GM21423 (cell line): Measurements from ENCODE around the gene TTC39A.

Experiments used
- ATAC-seq: cut with Tn5 transposase; IDR thresholded peaks from one replicate; pipeline ENCODE4 v1.9.1; 2021; ENCODE audit warnings: mild to moderate bottlenecking, moderate library complexity; ENCODE audit not compliant: unreplicated experiment

Gene TTC39A

DNA sequence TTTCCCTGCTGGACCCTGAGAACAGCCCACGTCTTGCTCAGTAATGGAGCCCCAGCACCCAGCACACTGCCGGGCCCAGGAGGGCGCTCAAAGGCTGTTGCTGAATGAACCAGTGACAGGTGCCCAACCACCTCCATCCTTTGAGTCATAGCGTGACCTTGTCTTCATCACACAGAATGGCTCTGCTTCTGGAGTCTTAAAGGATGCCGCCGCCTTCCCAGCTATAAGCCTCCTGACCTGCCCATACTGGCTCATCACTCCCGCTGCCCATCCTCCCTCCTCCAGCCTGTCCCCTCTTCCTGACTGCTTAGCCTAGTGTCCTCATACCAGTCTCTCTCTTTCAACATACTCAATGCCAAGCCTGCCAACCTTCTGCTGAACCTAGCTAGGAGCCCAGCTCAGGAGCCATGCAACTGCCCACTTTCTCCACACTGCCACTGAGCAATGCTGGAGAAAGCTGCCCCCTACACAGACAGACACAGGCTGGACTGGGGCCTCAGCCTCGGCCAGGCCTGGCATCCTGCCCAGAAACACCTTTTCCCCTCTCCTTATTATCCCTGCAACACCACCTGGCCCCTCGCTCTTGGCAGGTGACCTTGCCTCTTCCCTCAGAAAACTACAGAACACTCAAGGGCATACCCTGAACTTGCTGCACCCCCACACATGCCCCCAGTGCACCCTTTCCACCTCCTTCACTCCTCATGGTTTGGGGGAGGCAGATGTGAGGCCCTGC lies 14.1 kb downstream of the TTC39A start:
- no peak for ATAC-seq

DNA sequence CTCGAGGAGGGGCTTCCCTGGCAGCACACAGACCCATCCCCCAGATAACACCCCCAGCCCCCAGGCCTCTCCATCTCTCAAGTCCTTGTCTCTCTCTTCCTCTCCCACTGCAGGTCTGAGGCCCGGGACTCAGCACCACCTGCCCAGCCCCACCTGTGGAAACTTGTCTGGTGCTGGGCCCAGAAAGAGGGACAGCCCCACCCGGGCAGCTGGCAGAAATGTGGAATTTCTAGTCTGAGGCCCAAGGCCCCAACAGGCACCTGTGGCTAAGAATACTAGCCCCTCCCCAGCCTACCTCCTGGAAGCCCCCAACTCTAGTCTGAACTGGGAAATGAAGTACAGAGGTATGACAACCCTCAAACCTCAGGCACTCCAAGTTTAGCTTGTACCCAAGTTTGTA lies 15.4 kb downstream of the TTC39A start:
- no peak for ATAC-seq

DNA sequence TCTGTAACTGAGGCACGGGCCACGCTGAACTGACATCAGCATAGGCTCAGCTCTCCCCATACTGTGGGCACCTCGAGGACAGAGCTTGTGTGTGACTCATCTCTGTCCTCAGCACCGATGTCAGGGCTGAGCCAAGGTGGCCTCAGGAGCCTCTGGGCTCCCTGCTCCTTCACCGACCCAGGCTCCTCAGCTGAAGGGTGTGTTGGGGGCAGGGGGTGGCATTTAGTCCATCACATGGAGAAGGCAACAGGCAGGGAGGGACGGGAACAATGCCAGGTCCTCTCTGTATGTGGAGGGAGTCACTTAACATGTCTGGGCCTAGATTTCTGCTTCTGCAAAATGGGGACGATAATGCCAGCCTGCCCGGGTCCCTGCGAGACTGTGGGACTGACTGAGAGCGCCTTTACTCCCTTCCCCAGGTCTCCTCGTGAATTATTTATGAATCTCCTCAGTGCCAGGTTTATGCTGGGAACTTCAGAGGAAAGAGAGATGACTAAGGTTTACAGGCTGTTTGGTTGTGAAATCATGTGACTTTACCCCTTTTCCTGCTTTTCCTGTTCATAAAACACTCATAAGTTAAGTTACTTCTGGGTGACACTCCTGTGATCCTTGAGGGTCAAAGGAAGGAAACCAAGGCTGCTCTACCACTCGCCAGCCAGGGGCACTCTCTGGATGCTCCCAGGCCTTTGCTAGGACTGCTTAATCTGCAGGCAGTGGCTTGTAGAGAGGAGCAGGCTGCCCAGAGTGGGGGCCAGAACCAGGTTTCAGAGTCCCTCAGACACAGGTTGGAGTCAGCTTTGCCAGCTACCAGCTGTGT lies 16.2 kb downstream of the TTC39A start:
- ATAC-seq = no peak

DNA sequence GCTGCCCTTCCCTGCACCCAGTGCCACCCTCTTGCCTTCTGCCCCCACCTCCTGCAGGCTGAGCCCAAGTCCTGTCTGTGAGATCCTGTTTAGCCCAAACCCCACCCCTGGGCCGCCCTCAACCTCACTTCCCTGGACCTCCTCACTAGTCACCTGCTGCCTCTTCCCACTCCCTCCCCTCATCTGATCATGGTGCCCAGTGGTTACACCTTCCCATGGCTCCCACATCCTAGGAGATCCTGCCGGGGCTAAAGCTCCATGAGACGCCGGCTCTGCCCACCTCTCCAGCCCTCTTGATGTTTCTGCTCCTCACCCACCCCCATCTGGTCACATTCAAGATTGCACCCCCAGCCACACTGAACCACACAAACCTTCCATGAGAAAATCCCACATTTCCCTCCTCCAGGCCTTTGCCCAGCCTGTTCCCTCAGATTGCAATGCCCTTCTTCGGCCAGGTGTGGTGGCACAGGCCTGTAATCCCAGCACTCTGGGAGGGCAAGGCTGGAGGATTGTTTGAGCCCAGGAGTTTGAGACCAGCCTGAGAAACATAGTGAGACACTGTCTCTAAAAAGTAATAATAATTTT lies 17.0 kb downstream of the TTC39A start:
- no peak for ATAC-seq

DNA sequence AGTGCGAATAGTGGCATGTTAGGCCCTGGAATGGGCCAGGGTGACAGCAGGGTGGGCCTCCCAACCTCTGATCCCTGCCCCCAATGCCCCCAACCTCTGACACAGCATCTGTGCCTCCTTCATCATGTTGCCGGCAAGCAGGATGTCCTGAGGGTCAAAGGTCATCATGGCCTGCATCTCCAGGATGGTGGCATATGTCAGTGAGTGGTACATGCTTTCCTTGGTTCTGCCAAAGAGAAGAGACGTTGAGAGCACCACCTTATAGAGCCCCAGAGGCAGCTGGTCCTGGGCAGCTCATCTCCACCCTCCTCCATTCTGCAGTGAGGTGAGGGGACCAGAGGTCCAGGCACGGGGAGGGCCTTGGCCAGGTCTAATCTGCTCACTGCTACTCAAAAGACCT lies 17.6 kb downstream of the TTC39A start:
- ATAC-seq = no peak

DNA sequence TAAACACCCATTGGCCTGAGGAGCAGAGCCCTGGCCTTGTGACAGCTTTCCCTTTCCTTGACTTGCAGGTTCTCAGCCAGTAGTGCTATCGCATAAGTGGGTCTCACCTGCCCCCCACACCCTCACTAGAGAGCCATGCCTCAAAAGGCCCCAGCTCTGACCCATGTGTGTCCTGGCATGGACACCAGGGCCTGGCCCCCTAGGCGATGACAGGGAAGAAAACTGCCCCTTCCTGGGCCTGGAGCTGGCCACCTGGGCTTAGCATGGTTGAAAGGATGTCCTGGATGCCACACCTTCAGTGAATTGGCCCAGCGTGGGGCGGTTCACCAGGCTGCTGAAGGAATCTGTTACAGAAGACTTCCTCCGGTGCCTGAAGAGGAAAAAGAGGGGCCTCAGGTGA lies 18.5 kb downstream of the TTC39A start:
- ATAC-seq = no peak

DNA sequence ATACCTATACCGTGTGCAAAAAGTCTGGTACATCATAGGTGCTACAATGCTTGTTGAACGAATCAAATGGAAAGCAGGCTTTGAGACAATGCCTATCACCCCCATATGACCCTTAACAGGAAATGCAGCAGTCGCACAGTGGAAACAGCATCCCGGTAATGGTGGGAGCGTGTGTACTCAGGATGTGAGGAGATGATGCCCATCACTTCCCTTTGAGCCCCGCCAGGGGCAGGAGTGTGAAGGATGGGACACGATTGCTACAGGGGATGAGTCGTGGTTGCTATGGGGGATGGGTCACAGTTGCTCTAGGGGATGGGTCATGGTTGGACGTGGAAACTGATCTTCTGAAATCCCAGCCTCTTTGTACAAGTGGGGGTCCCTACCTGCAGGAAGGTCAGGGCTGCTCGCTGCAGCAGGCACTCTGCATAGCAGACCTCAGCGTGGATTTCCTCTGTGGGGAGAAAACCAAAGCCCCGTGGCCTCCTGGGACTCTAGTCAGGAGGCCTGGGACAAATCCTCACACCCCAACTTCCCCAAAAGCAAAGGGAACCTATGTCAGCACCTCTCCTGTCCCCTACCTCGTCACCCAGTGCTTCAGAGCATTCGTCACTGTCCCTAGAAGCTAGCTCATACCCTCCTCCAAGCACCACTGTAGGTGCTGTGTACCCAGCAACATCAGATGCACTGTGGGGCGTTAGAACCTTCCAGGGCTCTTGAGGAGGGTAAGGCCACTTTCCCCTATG lies 19.3 kb downstream of the TTC39A start:
- ATAC-seq = no peak

DNA sequence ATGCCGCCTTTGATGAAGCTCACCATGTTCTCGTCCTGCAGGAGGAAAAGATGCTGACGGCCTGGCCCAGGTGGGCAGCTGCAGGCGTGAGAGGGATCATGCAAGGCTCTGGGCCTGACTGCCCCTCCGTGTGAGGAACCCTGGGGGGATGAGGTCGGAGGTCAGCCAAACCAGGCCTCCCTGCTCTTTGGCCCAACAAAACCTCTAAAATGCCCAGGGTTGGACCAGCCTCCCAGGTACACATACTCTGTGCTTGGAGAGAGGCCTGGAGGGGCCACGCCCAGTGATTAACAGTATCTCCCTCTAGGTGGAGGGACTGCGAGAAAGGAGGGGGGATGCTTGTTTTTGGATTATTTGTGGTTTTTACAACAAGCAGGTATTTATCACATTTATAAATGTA lies 21.1 kb downstream of the TTC39A start:
- ATAC-seq = no peak

DNA sequence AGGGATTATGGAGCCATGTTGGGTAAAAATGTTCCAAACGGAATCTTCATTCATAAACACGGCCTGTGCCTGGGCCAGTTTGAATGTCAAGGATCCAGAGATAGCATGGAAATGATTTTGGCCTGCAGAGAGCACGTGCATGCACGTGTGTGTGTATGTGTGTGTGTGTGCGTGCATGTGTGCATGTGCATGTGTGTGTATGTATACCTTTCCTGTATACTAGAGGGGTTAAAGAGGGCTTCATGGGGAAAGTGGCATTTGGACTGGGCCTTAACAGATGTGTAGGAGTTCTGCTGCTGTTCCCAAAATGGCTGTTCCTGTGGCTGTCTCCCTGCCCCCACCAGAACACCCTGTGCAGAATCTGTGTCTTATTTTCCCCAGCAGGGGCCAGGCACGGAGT lies 21.7 kb downstream of the TTC39A start:
- ATAC-seq = no peak

DNA sequence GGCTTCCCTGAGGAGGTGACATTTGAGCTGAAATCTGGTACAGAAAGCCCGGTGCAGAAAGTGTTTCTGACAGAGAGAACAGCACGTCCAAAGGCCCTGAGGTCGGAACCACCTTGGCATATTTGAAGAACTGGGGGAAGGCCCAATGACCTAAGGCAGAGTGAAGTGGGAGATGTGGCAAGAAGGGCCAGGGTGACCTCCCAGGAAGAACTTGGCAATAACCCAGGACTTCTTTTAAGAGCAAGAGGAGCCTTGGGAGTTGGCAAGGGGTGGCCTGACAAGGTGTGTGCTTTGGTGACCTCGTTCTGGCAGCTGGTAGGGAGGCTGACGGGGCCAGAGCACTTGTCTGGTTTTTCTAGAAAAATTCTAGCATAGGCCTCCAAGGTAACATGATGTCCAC lies 23.4 kb downstream of the TTC39A start:
- no peak for ATAC-seq

DNA sequence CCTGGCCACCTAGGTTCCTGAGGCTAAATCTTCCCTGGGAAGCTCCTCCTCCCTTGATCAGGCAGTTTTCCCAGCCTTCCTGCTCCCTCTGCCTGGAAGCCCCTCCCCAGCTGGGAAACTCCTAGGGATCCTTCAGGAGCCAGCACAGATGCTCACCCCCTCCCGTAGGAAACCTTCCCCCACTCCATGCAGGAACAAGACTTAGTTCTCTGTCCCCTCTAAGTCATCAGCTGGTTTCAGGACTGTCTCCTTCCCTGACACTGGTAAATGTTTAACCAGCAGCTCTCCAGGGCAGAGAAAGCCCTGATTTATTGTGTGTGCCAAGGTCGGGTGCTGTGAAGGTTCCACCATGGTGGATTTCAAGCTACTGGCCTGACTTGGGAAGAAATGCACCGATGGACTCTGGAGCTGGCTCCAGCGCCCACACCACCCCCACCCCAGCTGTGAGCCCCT lies 25.0 kb downstream of the TTC39A start:
- no peak for ATAC-seq

DNA sequence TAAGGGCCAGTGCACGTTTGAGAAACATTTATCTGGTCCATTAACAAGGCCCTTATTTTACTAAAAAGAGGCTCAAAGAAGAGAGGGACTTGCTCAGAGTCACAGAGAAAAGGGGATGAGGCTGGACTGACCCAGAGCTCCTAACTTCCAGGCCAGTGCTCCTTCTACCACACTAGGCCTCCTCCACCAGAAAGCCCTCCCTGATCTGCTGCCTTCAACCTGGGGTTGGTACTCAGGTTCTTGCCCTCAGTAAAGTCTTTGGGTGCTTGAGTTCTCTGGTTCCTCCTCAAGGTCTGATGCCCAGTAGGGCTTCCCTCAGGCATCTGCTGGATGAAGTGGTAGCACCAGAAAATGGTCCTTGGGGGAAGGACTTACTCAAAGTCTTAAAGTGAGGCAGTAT lies 26.0 kb downstream of the TTC39A start:
- ATAC-seq = no peak

DNA sequence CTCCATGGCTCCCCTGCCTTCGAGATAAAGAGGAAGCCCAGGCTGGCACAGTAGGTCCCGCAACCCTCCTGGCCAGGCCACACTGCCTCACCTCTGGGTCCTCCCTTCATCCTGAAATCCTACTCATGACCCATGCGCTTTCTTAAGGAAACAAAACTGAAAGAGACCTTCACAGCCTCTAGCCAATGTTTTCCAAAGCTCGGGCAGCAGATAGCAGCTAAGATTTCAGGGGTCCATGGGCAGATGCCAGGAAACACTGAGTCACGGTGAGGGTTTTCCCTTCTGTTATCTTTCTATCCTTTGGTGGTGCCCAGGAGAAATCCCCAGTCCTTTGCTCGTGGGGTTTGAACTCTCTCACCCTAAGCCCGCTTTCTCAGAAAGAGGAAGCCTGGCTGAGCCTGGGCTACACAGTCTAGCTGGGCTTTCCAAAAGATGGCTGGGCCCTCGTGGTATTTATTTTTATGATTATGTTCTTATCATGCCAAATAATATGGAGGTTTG lies 26.6 kb downstream of the TTC39A start:
- no peak for ATAC-seq

DNA sequence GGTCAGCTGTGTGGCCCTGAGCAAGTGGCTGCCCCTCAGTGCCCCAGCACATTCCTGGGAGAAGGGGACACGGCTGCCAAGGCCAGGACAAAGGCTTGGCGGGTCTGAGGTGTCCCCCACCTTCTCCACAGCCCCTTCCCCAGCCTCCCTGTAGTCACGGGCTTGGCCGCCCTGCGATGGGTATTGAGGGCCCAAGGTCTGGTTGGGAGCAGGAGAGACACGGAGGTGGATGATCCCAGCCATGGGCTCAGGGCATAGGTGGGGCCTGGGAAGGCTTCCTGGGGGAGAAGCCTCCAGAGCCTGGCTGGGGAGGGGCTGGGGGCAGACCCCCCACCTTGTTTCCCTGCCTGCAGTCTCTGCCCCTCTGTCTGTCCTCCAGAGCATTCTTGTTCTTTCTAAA lies 27.0 kb downstream of the TTC39A start:
- no peak for ATAC-seq

DNA sequence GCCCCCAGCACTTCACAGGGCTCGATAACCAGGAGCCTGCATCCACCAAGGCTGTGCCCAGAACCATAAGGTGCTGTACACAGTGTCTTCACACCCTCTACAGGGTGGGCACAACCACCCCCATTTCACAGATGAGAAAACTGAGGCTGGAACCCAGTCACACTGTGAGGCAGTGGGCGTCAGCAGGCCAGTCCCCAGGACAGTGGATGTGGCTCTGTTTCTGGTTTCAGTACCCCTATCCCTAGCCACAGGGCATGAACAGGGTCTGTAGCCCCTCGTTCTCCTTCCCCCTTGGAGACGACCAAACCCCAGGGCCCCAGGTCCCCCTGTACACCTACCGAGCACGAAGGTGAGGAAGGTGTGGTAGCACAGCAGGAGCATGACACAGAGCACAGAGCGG lies 27.6 kb downstream of the TTC39A start:
- no peak for ATAC-seq

DNA sequence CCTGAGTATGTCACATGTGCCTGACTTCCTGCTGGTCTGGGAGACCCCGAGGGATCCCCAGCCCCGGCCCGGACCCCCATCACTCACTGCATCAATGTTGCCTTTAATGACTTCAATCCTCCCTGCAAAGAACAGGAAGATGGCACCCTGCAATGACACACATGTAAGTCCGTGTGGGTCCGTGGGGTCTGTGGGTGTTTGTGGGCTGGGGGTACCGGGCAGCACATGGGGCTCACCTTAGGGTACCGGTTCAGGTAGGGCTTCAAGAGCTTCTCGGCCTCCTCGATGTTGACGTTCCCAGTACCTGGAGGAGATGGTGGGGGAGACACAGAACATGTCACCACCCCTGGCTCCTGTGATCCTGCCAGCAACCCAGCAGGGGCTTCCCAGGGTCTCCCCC lies 28.1 kb downstream of the TTC39A start:
- ATAC-seq = no peak

DNA sequence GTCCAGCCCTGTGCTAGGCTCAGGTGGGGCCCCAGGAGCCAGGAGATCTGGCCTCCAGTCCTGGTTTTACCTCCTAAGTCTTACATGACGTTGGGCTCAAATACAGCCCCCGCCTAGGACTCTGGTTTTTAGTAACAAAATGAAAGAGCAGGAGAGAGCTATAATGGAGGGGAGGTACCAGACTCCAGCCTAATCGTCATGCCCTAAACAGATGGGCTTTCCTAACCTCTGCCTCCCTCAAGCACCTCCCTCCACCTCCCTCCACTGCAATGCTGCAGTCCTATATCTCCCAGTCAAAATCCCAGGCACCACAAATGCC lies 28.6 kb downstream of the TTC39A start:
- ATAC-seq = no peak

DNA sequence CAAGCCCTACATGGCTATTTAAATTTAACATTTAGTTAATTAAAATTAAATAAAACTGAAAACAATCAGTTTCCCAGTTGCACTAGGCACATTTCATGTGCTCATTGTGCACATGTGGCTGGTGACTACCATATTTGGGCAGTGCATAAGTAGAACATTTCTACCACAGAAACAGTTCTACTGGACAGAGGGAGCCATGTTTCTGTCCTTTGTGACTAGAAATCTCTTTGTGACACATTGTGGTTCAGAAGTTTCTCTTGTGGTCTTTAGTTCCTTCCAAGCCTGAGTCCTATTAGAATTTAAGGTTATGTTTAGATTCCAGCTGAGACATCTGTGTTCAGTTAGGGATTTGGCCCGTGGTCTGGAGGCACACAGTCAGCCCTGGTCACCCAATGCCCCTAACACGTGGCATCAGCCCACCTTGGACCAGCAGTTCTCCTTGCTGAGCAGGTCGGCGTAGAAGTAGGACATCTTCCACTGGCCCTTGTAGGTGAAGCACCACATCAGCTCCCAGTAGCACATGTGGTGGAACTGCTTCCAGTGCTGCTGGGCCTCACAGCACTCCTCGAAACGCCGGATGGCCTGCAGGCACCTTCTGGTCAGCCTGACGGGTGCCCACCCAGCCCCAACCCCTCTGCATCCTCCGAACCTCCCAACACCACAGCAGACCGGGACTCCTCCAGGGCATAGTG lies 29.1 kb downstream of the TTC39A start:
- peak; percentile 30 for ATAC-seq

DNA sequence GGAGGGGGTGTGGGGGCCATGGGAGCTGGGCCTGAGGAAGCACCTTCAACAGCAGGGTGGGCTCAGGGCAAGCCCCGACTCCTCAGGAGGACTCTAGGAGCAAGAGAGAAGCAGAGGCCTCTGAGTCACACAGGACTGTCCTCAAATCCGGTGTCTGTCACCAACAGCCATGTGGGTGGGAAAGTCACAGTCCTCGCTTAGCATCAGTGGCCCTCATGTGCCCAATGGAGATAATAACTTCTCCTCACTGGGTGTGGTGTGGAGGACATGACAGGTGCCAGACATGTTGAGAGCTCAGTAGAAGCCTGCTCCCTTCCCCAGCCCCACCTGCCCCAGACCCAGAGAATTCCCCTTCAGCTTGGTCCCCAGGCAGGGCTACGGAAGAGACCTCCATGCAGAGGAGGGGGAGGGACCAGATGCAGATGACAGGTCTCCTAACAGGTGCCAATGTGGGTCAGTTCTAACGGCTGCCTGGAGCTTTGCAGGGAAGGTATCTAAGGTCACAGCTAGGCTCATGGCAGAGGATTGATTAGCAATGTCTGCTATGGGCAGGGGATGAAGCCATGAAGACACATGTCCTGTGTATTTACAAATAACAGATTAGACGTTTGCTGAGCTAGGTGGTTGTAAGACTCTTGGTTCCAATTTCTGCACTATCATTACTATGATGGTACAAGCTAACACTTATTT lies 30.2 kb downstream of the TTC39A start:
- no peak for ATAC-seq
